A549 (cell line): ENCODE data around the gene PAK2. TPM values are rescaled to one million over a fixed set of nuclear protein-coding genes. Genes with fewer than 3 reads are reported as not detected.
A peak's percentile ranks its signal among the peaks of the same experiment; 100 is the strongest.

Experiments
- ATAC-seq, 2 experiments: fragments of 200-7000 bp in 1 of 2; fragments of >200 bp in 1 of 2; cut with Nextera tagmentation in 1 of 2; cut with Tn5 transposase in 1 of 2; 3 replicates each; pipeline versions ENCODE4 v1.8.0 to v1.9.1; 2018 to 2020; ENCODE audit warnings: mild to moderate bottlenecking in 1 of 2, moderate library complexity in 1 of 2
- CTCF ChIA-PET: fragments of 300-600 bp; sonication (Branson Sonifier 250); formaldehyde crosslinking; extraction: SDS; loops from one replicate; lab custom pipeline; 2021; ENCODE audit warnings: antibody characterized with exemption, inconsistent platforms; lab: Yijun Ruan, JAX
- POLR2A ChIA-PET: fragments of 350-600 bp; formaldehyde crosslinking; extraction: SDS; loops from one replicate; lab custom pipeline; 2021; ENCODE audit warnings: antibody characterized with exemption, inconsistent platforms; lab: Yijun Ruan, JAX
- DNase-seq, 2 experiments: peaks; one replicate each; pipeline versions ENCODE4 v3.0.0 to v3.0.0-alpha.2; 2011 to 2016; ENCODE audit warnings: low read depth in 1 of 2, low spot score in 1 of 2
- FAIRE-seq: peaks from 2 replicates; lab custom pipeline; 2011; peaks lifted over from hg19 to GRCh38; lab: Jason Lieb, UNC
- H3K27ac ChIP-seq, 2 experiments: fragments of >200 bp; sonication (Bioruptor Twin); formaldehyde crosslinking; 3 replicates each; pipeline ENCODE4 v1.5.1; 2016 to 2017
- H3K4me1 ChIP-seq: fragments of >200 bp; sonication (Bioruptor Twin); formaldehyde crosslinking; 3 replicates; pipeline ENCODE4 v1.6.1; 2016
- H3K4me2 ChIP-seq: fragments of >200 bp; sonication (Bioruptor Twin); formaldehyde crosslinking; 3 replicates; pipeline ENCODE4 v1.6.1; 2016
- H3K4me3 ChIP-seq: fragments of >200 bp; sonication (Bioruptor Twin); formaldehyde crosslinking; 3 replicates; pipeline ENCODE4 v1.5.1; 2016
- H3K9me3 ChIP-seq: fragments of >200 bp; sonication (Bioruptor Twin); formaldehyde crosslinking; 3 replicates; pipeline ENCODE4 v1.6.1; 2016
- ATOH8 ChIP-seq: fragments of 250-450 bp; sonication (Bioruptor Pico); IDR thresholded peaks from 2 replicates; pipeline ENCODE4 v1.5.0; 2020; ENCODE audit warnings: low read depth, mild to moderate bottlenecking, moderate library complexity
- BHLHE40 ChIP-seq: IDR thresholded peaks from 2 replicates; pipeline ENCODE4 v1.6.1; 2012; ENCODE audit warnings: low read depth, low read length, inconsistent platforms
- CBX8 ChIP-seq: fragments of 200-600 bp; sonication (generic); IDR thresholded peaks from 2 replicates; pipeline ENCODE4 v1.6.1; 2016
- CEBPB ChIP-seq, 2 experiments: fragments of >200 bp in 1 of 2; sonication (Bioruptor Twin) in 1 of 2; formaldehyde crosslinking in 1 of 2; IDR thresholded peaks; 2 replicates each; pipeline ENCODE4 v1.6.1; 2012 to 2016
- CHD2 ChIP-seq: fragments of 150-350 bp; IDR thresholded peaks from 2 replicates; pipeline ENCODE4 v1.6.1; 2014; ENCODE audit warnings: low read length; ENCODE audit not compliant: partially characterized antibody
- EHF ChIP-seq: fragments of 250-450 bp; sonication (Bioruptor Pico); IDR thresholded peaks from 2 replicates; pipeline ENCODE4 v1.5.0; 2020; ENCODE audit warnings: mild to moderate bottlenecking
- FOSB ChIP-seq: fragments of 250-450 bp; sonication (Bioruptor Pico); IDR thresholded peaks from 2 replicates; pipeline ENCODE4 v1.5.0; 2020; ENCODE audit warnings: mild to moderate bottlenecking, moderate library complexity
- FOSL2 ChIP-seq, 2 experiments: fragments of 450-650 bp in 1 of 2; fragments of >200 bp in 1 of 2; sonication (Bioruptor Twin) in 1 of 2; formaldehyde crosslinking; IDR thresholded peaks; 2 replicates each; pipeline versions ENCODE4 v1.5.0 to v1.6.1; 2016 to 2020; ENCODE audit warnings: mild to moderate bottlenecking in 1 of 2, moderate library complexity in 1 of 2
- GATA3 ChIP-seq: IDR thresholded peaks from 2 replicates; pipeline ENCODE4 v1.6.1; 2012; ENCODE audit warnings: borderline replicate concordance
- HEYL ChIP-seq: fragments of 250-450 bp; sonication (Bioruptor Pico); IDR thresholded peaks from 2 replicates; pipeline ENCODE4 v1.8.0; 2021; ENCODE audit warnings: mild to moderate bottlenecking, moderate library complexity
- HMGXB4 ChIP-seq: fragments of 250-450 bp; sonication (Bioruptor Pico); IDR thresholded peaks from 2 replicates; pipeline ENCODE4 v1.5.0; 2021; ENCODE audit warnings: mild to moderate bottlenecking, moderate library complexity, borderline replicate concordance
- JUN ChIP-seq, 2 experiments: fragments of >200 bp; sonication (Bioruptor Twin); formaldehyde crosslinking; IDR thresholded peaks; 2 replicates in 1 of 2; 3 replicates in 1 of 2; pipeline ENCODE4 v1.6.1; 2016 to 2017
- MAZ ChIP-seq: fragments of 150-350 bp; IDR thresholded peaks from 2 replicates; pipeline ENCODE4 v1.6.1; 2014; ENCODE audit warnings: antibody characterized with exemption, low read depth, low read length, borderline replicate concordance
- MYC ChIP-seq: IDR thresholded peaks from 2 replicates; pipeline ENCODE4 v1.6.1; 2012; ENCODE audit warnings: mild to moderate bottlenecking, inconsistent platforms, low read length, improper control_type of control experiment, borderline replicate concordance
- NFE2L2 ChIP-seq: fragments of 150-350 bp; conservative IDR thresholded peaks from 2 replicates; pipeline ENCODE4 v1.6.1; 2014; ENCODE audit warnings: low read length
- NR3C1 ChIP-seq: fragments of >200 bp; sonication (Bioruptor Twin); formaldehyde crosslinking; IDR thresholded peaks from 3 replicates; pipeline ENCODE4 v1.6.1; 2017
- PBX3 ChIP-seq: IDR thresholded peaks from 2 replicates; pipeline ENCODE4 v1.6.1; 2012
- POLR2AphosphoS2 ChIP-seq: conservative IDR thresholded peaks from 2 replicates; pipeline ENCODE4 v1.6.1; 2012; ENCODE audit warnings: low read length, improper control_type of control experiment, inconsistent platforms
- RAD21 ChIP-seq, 2 experiments: fragments of >200 bp in 1 of 2; sonication (Bioruptor Twin) in 1 of 2; formaldehyde crosslinking in 1 of 2; IDR thresholded peaks in 1 of 2; conservative IDR thresholded peaks in 1 of 2; 2 replicates in 1 of 2; 3 replicates in 1 of 2; pipeline ENCODE4 v1.6.1; 2012 to 2018; ENCODE audit warnings: inconsistent platforms in 1 of 2
- RARB ChIP-seq: fragments of 250-450 bp; sonication (Bioruptor Pico); IDR thresholded peaks from 2 replicates; pipeline ENCODE4 v1.8.0; 2021; ENCODE audit warnings: mild to moderate bottlenecking, moderate library complexity
- RNF2 ChIP-seq: fragments of 200-600 bp; sonication (generic); IDR thresholded peaks from 2 replicates; pipeline ENCODE4 v1.6.1; 2016; ENCODE audit warnings: low read depth, mild to moderate bottlenecking, antibody characterized with exemption, moderate library complexity, borderline replicate concordance
- SMC3 ChIP-seq: fragments of >200 bp; sonication (Bioruptor Twin); formaldehyde crosslinking; IDR thresholded peaks from 3 replicates; pipeline ENCODE4 v1.6.1; 2018; ENCODE audit warnings: inconsistent platforms
- SREBF2 ChIP-seq: fragments of 450-650 bp; IDR thresholded peaks from 2 replicates; pipeline ENCODE4 v1.6.1; 2014; ENCODE audit warnings: mild to moderate bottlenecking, moderate library complexity
- TFCP2L1 ChIP-seq: fragments of 250-450 bp; sonication (Bioruptor Pico); IDR thresholded peaks from 2 replicates; pipeline ENCODE4 v1.5.0; 2021; ENCODE audit warnings: mild to moderate bottlenecking
- ZFP36 ChIP-seq: fragments of 450-650 bp; IDR thresholded peaks from 2 replicates; pipeline ENCODE4 v1.6.1; 2014; ENCODE audit warnings: borderline replicate concordance; ENCODE audit not compliant: partially characterized antibody
- ZSCAN20 ChIP-seq: fragments of 250-450 bp; sonication (Bioruptor Pico); IDR thresholded peaks from 2 replicates; pipeline ENCODE4 v1.8.0; 2022; ENCODE audit warnings: mild to moderate bottlenecking, moderate library complexity
- WGBS: methylation state at CpG from one replicate; pipeline ENCODE4 v1.1.6; 2017; ENCODE audit errors: missing lambda C conversion rate; 5-methylcytosine and 5-hydroxymethylcytosine counted together
- polyA plus RNA-seq, 4 experiments: library from polyadenylated mRNA; depleted of rRNA in 3 of 4; stranded (reverse); fragments of >200 nt; fragmentation: RNase III in 1 of 4; extraction: RNeasy Plus Mini Kit Qiagen cat#74134 plus additional on column Dnase treatment in 1 of 4; gene quantifications; 2 replicates in 3 of 4; 3 replicates in 1 of 4; pipeline ENCODE4 v1.2.3, GENCODE V29; 2011 to 2017
- TF ChIP-seq, protein P1 (sequence below): fragments of >200 bp; sonication (Bioruptor Twin); formaldehyde crosslinking; IDR thresholded peaks from 3 replicates; pipeline ENCODE4 v1.6.1; 2016
- TF ChIP-seq, protein P2 (sequence below): IDR thresholded peaks from 2 replicates; pipeline ENCODE4 v1.6.1; 2012; ENCODE audit warnings: low read depth, borderline replicate concordance

PAK2 gene
- polyA plus RNA-seq, 2 of the 4 experiments (the other 2 are of a cell fraction) = 33.0 to 49.8 TPM

DNA sequence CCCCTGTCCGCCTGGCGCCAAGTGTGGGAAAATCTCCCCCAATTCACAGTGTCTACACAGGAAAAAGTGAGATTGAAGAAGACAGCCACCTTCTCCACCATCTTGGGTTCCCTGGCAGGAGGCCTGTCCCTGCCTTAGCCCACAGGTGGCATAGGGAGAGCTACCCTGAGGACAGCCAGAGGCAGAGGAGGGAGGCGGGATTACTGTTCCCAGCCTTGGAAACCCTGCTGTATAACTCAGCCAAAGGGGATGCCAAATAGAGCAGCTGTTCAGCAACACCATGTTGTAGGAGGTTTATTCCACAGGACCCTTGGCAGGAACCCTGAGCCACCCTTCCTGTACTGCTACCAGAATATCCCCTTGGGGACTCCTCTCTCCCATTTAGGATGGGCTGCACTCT, 54.8 kb downstream of the PAK2 start:
- peaks cover 37% of the 10 kb centered on the region for H3K4me1 ChIP-seq
- H3K4me3 ChIP-seq = no peak overlapping the region
- ChIA-PET POLR2A (no interaction called here), CTCF (no interaction called here)
- ATAC-seq (no peak), DNase-seq (no peak), FAIRE-seq (no peak)
- 90% methylated on average over 3 of the region's 3 CpGs for WGBS
- TF ChIP-seq MYC (no peak), RAD21 (conservative IDR thresholded peaks at IDR 0.05 in 1 of 2, IDR thresholded peaks at IDR 0.05 in 1 of 2) (no peak), MAZ (no peak), ZFP36 (no peak), EHF (CRISPR knock-in tag) (no peak)
- peaks cover 9% of the 10 kb centered on the region; the same call in 1 of the 3 replicates for H3K9me3 ChIP-seq
- H3K27ac ChIP-seq = peak overlapping the region in 1 of 2 experiments; percentile 86; a peak in 2 of 6 replicates
- H3K4me2 ChIP-seq = no peak overlapping the region

- TF ChIP-seq JUN (IDR thresholded peaks at IDR 0.05) (no peak), BHLHE40 (no peak), TFCP2L1 (CRISPR knock-in tag) (no peak), PBX3 (no peak), SMC3 (no peak), POLR2AphosphoS2 (no peak), GATA3 (no peak), HMGXB4 (CRISPR knock-in tag) (no peak), NFE2L2 (no peak), CBX8 (no peak), MYC (no peak)
- TF ChIP-seq, protein P1, sequence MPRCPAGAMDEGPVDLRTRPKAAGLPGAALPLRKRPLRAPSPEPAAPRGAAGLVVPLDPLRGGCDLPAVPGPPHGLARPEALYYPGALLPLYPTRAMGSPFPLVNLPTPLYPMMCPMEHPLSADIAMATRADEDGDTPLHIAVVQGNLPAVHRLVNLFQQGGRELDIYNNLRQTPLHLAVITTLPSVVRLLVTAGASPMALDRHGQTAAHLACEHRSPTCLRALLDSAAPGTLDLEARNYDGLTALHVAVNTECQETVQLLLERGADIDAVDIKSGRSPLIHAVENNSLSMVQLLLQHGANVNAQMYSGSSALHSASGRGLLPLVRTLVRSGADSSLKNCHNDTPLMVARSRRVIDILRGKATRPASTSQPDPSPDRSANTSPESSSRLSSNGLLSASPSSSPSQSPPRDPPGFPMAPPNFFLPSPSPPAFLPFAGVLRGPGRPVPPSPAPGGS = no peak
- Histone ChIP-seq H3K4me2 (no peak overlapping the region), H3K9me3 (peaks cover 9% of the 10 kb centered on the region; the same call in 1 of the 3 replicates), H3K27ac (no peak overlapping the region), H3K4me3 (no peak overlapping the region), H3K4me1 (peaks cover 20% of the 10 kb centered on the region)
- ChIA-PET POLR2A (interaction anchor here (1.4 kb wide), 1 partner anchor 72 kb away, joined by 3 read pairs; the partner anchor contains the start of gene SENP5), CTCF (interaction anchor here (0.6 kb wide), 1 partner anchor 182 kb away, joined by 4 read pairs; no protein-coding TSS in a partner anchor)
- WGBS = 92% methylated on average over 1 of the region's 1 CpG
- DNase-seq (no peak), ATAC-seq (no peak), FAIRE-seq (no peak)
Observed at GRCh38 chr3:196796317-196796716, 56.7 kb downstream of the PAK2 start.

GRCh38 chr3:196800742-196801434, 61.2 kb downstream of the PAK2 start:
- WGBS = 94% methylated on average over 8 of the region's 8 CpGs
- no peak for TF ChIP-seq RARB (CRISPR knock-in tag)
- no peak for TF ChIP-seq RNF2
- no peak for TF ChIP-seq SREBF2
- no peak for TF ChIP-seq JUN (IDR thresholded peaks at IDR 0.05)
- TF ChIP-seq CHD2 = no peak
- TF ChIP-seq ZSCAN20 = no peak
- no peak for TF ChIP-seq FOSB
- no peak for TF ChIP-seq HEYL (CRISPR knock-in tag)
- TF ChIP-seq ATOH8 (CRISPR knock-in tag) = no peak
- TF ChIP-seq, protein P2, sequence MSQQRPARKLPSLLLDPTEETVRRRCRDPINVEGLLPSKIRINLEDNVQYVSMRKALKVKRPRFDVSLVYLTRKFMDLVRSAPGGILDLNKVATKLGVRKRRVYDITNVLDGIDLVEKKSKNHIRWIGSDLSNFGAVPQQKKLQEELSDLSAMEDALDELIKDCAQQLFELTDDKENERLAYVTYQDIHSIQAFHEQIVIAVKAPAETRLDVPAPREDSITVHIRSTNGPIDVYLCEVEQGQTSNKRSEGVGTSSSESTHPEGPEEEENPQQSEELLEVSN = no peak
- TF ChIP-seq FOSL2 (IDR thresholded peaks at IDR 0.05) = no peak
- no peak for TF ChIP-seq FOSL2 (CRISPR knock-in tag; IDR thresholded peaks at IDR 0.05)
- no peak for TF ChIP-seq BHLHE40
- no peak for TF ChIP-seq NR3C1
- TF ChIP-seq CEBPB (IDR thresholded peaks at IDR 0.05) = no peak
- no peak for TF ChIP-seq ZFP36
- no peak for TF ChIP-seq MYC

More at GRCh38 chr3:196800742-196801434, 61.2 kb downstream of the PAK2 start:
- Histone ChIP-seq H3K9me3 (no peaks in the 10 kb centered on the region), H3K27ac (no peak overlapping the region), H3K4me1 (no peaks in the 10 kb centered on the region), H3K4me2 (no peak overlapping the region), H3K4me3 (no peak overlapping the region)
- DNase-seq (no peak), ATAC-seq (no peak), FAIRE-seq (no peak)
- CTCF ChIA-PET = no interaction called here
- POLR2A ChIA-PET = no interaction called here
